SH-SY5Y (cell line): ENCODE results near the gene IL13RA2.

Experiments used
- GATA2 ChIP-seq: IDR thresholded peaks from 2 replicates; pipeline ENCODE4 v1.6.1; 2011; ENCODE audit warnings: mild to moderate bottlenecking, low read depth, low read length
- GATA3 ChIP-seq: IDR thresholded peaks from 2 replicates; pipeline ENCODE4 v1.6.1; 2011; ENCODE audit warnings: low read depth, mild to moderate bottlenecking, low read length, moderate library complexity

- no peak for TF ChIP-seq GATA3
- no peak for TF ChIP-seq GATA2
Observed at GRCh38 chrX:115023139-115023538, 5.7 kb upstream of the IL13RA2 start.
